Measurements from ENCODE around the gene PER1. TPM values are rescaled to one million over a fixed set of nuclear protein-coding genes. Genes with fewer than 3 reads are reported as not detected.

The PER1 gene
- total and polyA plus RNA-seq, 7 donors, result 48.9 to 278 (median 145) TPM

- Histone ChIP-seq H3K4me1 (peaks cover 33% of the 10 kb centered on the region), H3K27me3 (ENCODE audit: insufficient read depth in 3 of 3, low read length in 2 of 3) (no peaks in the 10 kb centered on the region), H3K4me3 (no peak overlapping the region), H3K36me3 (ENCODE audit: insufficient read depth in 1 of 2, low read depth in 1 of 2) (peaks cover 0 to 26% of the 10 kb centered on the region in 2 donors), H3K9me3 (no peaks in the 10 kb centered on the region), H3K27ac (peak overlapping the region; percentile 100)
- 64 to 77% (median 65%) methylated on average over 4 of the region's 4 CpGs for WGBS, 3 donors
- intact Hi-C loops (cut with DNase I), result loop anchor here in 1 of 2 donors (2.0 kb wide), 2 partner anchors 21 to 65 kb away; no protein-coding TSS in a partner anchor
- ATAC-seq (no peak), DNase-seq (peak in 1 of 2 donors; percentile 12)
- TF ChIP-seq CTCF (IDR thresholded peaks at IDR 0.05), result no peak
These were observed 7.4 kb upstream of the PER1 start for GRCh38 chr17:8159459-8160223.

- intact Hi-C loops (cut with DNase I), result loop anchor here in 1 of 2 donors (2.0 kb wide), 2 partner anchors 20 to 64 kb away; no protein-coding TSS in a partner anchor
- peak overlapping the region; percentile 17 for H3K4me3 ChIP-seq
These were observed 6.8 kb upstream of the PER1 start for GRCh38 chr17:8159032-8159400.

GRCh38 chr17:8158267-8159031 is 6.2 kb upstream of the PER1 start:
- H3K36me3 ChIP-seq (ENCODE audit: insufficient read depth in 1 of 2, low read depth in 1 of 2), result peaks cover 0 to 27% of the 10 kb centered on the region in 2 donors
- DNase-seq, result peak; percentile 92 to 96
- peak overlapping the region; percentile 17 for H3K4me3 ChIP-seq
- 22 to 37% (median 25%) methylated on average over 20 of the region's 20 CpGs for WGBS, 3 donors
- H3K27me3 ChIP-seq (ENCODE audit: insufficient read depth in 3 of 3, low read length in 2 of 3), result no peaks in the 10 kb centered on the region
- intact Hi-C loops (cut with DNase I), result loop anchor here in 1 of 2 donors (2.0 kb wide), 2 partner anchors 20 to 64 kb away; no protein-coding TSS in a partner anchor
- H3K4me1 ChIP-seq, result peaks cover 25% of the 10 kb centered on the region
- ATAC-seq, result peak; percentile 16 to 23 (median 21)
- peak overlapping the region; percentile 100 for H3K27ac ChIP-seq
- peak; percentile 96 for TF ChIP-seq CTCF (IDR thresholded peaks at IDR 0.05)
- no peaks in the 10 kb centered on the region for H3K9me3 ChIP-seq

More at GRCh38 chr17:8159032-8159400, 6.8 kb upstream of the PER1 start:
- Histone ChIP-seq H3K27me3 (ENCODE audit: insufficient read depth in 3 of 3, low read length in 2 of 3) (no peaks in the 10 kb centered on the region), H3K9me3 (no peaks in the 10 kb centered on the region), H3K27ac (peak overlapping the region; percentile 100), H3K4me1 (peaks cover 26% of the 10 kb centered on the region), H3K36me3 (ENCODE audit: insufficient read depth in 1 of 2, low read depth in 1 of 2) (peaks cover 0 to 26% of the 10 kb centered on the region in 2 donors)
- ATAC-seq (no peak), DNase-seq (no peak)
- WGBS, 3 donors, result 58 to 63% (median 60%) methylated on average over 3 of the region's 3 CpGs
- TF ChIP-seq CTCF (IDR thresholded peaks at IDR 0.05), result no peak

GRCh38 chr17:8156246-8156992 is 4.2 kb upstream of the PER1 start:
- Histone ChIP-seq H3K27me3 (ENCODE audit: insufficient read depth in 3 of 3, low read length in 2 of 3) (no peaks in the 10 kb centered on the region), H3K27ac (peak overlapping the region; percentile 100), H3K36me3 (ENCODE audit: insufficient read depth in 1 of 2, low read depth in 1 of 2) (peaks cover 0 to 30% of the 10 kb centered on the region in 2 donors), H3K4me1 (peaks cover 31% of the 10 kb centered on the region), H3K4me3 (peak overlapping the region; percentile 97), H3K9me3 (no peaks in the 10 kb centered on the region)
- DNase-seq (peak; percentile 100), ATAC-seq (peak; percentile 59 to 68 (median 64))
- intact Hi-C loops (cut with DNase I), result loop anchor here in 1 of 2 donors (2.0 kb wide), 1 partner anchor 36 kb away; no protein-coding TSS in a partner anchor
- WGBS, 3 donors, result 0 to 1% (median 1%) methylated on average over 59 of the region's 59 CpGs
- TF ChIP-seq CTCF (IDR thresholded peaks at IDR 0.05), result no peak
